DMS 273 (cell line): ENCODE measurements around the gene SLC23A1.
A peak's percentile ranks its signal among the peaks of the same experiment; 100 is the strongest.

Experiments
- DNase-seq: peaks from one replicate; lab custom pipeline; 2025; ENCODE audit not compliant: unreplicated experiment; lab: John Stamatoyannopoulos, UW

SLC23A1 gene

GRCh38 chr5:139408191-139408590 lies 25.1 kb upstream of the SLC23A1 start:
- no peak for DNase-seq

- DNase-seq: peak; percentile 31
Measured at GRCh38 chr5:139407517-139407916, 24.4 kb upstream of the SLC23A1 start.

- DNase-seq: no peak
Measured at GRCh38 chr5:139406963-139407362, 23.9 kb upstream of the SLC23A1 start.

GRCh38 chr5:139404484-139404840 lies 21.4 kb upstream of the SLC23A1 start:
- DNase-seq: peak; percentile 54

- peak; percentile 99 for DNase-seq
Measured at GRCh38 chr5:139403787-139404483, 20.8 kb upstream of the SLC23A1 start, which contains the start of gene SPATA24. TSS of gene SPATA24 (minus strand) at chr5:139404089. CDS start at chr5:139404060, 29 bp downstream.

GRCh38 chr5:139403418-139403786 lies 20.3 kb upstream of the SLC23A1 start:
- DNase-seq: no peak

GRCh38 chr5:139402561-139403158 lies 19.6 kb upstream of the SLC23A1 start:
- peak; percentile 63 for DNase-seq

GRCh38 chr5:139401546-139401945 lies 18.4 kb upstream of the SLC23A1 start:
- no peak for DNase-seq

- no peak for DNase-seq
Measured at GRCh38 chr5:139399501-139400121, 16.5 kb upstream of the SLC23A1 start.

- DNase-seq: peak; percentile 28
Measured at GRCh38 chr5:139397921-139398320, 14.8 kb upstream of the SLC23A1 start.

- DNase-seq: no peak
Measured at GRCh38 chr5:139396691-139397090, 13.6 kb upstream of the SLC23A1 start.

- no peak for DNase-seq
Measured at GRCh38 chr5:139395844-139396640, 12.9 kb upstream of the SLC23A1 start.

GRCh38 chr5:139394654-139395566 lies 11.8 kb upstream of the SLC23A1 start, which contains the start of gene PROB1:
TSS of gene PROB1 (minus strand) at chr5:139395104. CDS start at chr5:139395081, 23 bp downstream.
- DNase-seq: no peak

- peak; percentile 85 for DNase-seq
Measured at GRCh38 chr5:139394123-139394653, 11.1 kb upstream of the SLC23A1 start.

GRCh38 chr5:139393497-139394122 lies 10.5 kb upstream of the SLC23A1 start:
- no peak for DNase-seq

- peak; percentile 77 for DNase-seq
Measured at GRCh38 chr5:139392678-139393496, 9.8 kb upstream of the SLC23A1 start.

- DNase-seq: no peak
Measured at GRCh38 chr5:139392324-139392677, 9.2 kb upstream of the SLC23A1 start.

- DNase-seq: no peak
Measured at GRCh38 chr5:139391570-139392323, 8.7 kb upstream of the SLC23A1 start.
